T-helper 22 cell (primary cell): ENCODE measurements around the gene PTPN12.
"Not testable (repeated sequence)": the region's sequence is repeated elsewhere in the genome, so short reads cannot be mapped to it uniquely, and the experiment has no call there.

Experiments
- DNase-seq: peaks from one replicate; pipeline ENCODE4 v3.0.0-alpha.2; 2020; ENCODE audit warnings: low read depth

The PTPN12 gene

GRCh38 chr7:77538281-77539212 lies 1.5 kb downstream of the PTPN12 start:
- DNase-seq = no peak

GRCh38 chr7:77540402-77540822 lies 3.3 kb downstream of the PTPN12 start:
- DNase-seq = no peak

DNA sequence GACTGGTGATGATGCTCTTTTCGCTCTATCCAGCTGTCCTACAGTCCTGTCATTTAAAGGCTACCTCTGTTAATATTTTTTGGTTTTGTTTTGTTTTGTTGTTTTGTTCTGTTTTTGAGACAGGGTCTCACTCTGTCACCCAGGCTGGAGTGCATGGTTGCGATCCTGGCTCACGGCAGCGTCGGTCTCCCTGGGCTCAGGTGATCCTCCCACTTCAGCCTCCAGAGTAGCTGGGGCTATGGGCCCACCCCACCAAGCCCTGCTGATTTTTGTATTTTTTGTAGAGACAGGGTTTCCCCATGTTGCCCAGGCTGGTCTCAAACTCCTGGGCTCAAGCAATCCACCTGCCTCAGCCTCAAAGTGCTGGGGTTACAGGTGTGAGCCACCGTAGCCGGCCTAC lies 3.9 kb downstream of the PTPN12 start:
- DNase-seq = not testable (repeated sequence)

- DNase-seq = no peak
Observed at GRCh38 chr7:77542409-77542808, 5.3 kb downstream of the PTPN12 start.

DNA sequence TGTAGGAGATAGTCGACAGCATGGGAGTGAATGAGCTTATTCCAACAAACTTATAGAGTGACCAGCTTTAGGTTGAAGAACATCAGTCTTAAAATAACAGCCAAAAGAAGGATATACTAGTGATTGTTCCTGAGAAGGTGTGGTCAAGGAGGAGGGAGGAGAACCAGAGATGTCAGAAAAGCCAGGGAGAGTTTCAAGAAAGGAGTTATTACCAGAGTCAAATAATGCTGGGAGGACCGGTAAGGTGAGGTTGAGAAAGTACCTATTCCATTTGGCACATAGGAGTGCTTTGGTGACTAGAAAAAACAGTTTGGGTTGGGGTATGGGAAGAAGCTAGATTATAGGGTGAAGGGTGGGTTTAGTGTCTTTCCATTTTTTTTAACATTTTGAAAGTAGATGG lies 5.8 kb downstream of the PTPN12 start:
- no peak for DNase-seq

- DNase-seq = no peak
Observed at GRCh38 chr7:77543910-77544309, 6.8 kb downstream of the PTPN12 start.

DNA sequence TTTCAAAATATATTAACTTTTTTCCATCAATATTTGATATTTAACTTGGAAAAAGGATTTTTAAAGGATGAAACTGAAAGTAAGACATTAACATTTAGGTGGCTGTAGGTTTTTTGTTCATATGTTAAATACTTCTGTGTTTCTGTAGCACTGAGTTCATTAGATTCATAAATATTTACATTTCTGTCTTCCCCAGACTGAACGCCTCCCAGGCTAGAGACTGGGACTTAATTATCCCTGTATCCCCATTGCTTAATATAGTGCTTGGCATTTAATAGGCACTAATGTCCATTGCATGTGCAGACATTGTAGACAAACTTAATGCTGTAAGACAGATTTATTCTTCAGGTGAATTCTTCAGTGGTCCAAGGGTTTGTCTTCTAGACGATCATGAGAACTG lies 7.4 kb downstream of the PTPN12 start:
- DNase-seq = no peak

GRCh38 chr7:77548206-77548605 lies 11.1 kb downstream of the PTPN12 start:
- DNase-seq = no peak

GRCh38 chr7:77549106-77549870 lies 12.2 kb downstream of the PTPN12 start:
- DNase-seq = no peak

DNA sequence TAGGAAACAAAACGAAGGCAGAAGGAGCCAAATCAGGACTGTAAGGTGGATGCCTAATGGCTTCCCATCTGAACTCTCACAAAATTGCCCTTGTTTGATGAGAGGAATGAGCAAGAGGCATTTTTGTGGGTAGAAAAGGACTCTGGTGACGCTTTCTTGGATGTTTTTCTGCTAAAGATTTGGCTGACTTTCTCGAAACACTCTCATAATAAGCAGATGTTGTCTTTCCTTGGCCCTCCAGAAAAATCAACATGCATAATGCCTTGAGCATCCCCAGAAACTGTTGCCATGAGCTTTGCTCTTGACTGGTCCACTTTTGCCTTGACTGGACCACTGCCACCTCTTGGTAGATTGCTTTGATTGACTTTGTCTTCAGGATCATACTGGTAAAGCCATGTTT lies 13.5 kb downstream of the PTPN12 start:
- no peak for DNase-seq

DNA sequence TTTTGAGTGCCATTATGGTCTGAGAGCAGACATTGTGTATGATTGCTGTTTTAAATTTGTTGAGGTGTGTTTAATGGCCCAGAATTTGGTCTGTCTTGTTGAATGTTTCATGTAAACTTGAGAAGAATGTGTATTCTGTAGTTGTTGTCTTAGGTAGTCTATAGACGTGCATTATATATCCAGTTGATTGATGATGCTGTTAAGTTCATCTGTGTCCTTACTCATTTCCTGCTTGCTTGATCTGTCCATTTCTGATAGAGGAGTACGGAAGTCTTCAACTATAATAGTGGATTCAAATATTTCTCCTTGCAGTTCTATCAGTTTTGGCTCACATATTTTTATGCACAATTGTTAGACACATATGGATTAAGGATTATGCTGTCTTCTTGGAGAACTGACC lies 16.0 kb downstream of the PTPN12 start:
- no peak for DNase-seq

DNA sequence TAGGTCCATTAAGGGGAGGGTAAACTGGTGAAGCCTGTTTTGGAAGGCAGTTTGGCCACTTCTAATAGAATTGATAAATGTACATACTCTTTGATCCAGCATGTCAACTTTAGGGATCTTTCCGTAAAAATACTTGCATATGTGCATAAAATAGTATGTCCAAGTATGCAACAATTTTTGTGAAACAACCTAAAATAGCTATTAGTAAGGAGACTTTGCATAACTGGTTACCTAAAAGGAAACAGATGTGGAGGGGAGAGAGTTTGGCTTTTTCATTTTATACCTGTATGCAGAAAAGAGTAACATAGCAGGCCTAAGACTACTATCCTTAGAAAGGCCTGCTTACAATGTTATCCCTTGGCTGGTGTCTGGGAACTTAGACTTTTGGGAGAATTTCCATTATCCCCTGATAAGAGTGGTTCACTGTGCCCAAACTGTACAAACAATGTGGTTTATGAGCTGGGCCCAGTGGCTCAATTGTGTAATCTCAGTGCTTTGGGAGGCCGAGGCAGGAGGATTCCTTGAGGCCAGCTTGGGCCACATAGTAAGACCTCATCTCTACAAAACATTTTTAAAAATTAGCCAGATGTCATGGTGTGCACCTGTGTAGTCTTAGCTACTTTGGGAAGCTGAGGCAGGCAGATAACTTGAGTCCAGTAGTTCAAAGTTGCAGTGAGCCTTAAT lies 21.3 kb downstream of the PTPN12 start:
- no peak for DNase-seq

DNA sequence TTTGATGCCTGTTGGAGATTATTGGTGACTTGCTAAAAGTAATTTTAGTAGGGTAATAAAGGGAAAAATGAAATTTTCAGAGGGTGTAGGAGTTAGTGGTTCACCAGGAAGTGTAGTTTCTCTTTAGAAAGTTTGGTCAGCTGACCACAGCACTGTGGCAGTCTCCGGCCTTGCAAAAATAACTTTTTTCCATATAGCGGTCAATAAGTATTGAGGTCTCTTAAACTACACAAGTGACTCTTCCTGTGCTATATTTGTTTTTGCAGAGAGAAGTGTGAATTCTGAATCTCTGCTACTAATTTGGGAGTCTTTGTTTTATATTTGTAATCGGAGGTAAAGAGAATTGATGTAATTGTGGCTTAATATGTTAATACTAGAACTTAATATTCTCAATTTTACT lies 24.3 kb downstream of the PTPN12 start:
- no peak for DNase-seq

GRCh38 chr7:77563275-77563674 lies 26.2 kb downstream of the PTPN12 start:
- no peak for DNase-seq

DNA sequence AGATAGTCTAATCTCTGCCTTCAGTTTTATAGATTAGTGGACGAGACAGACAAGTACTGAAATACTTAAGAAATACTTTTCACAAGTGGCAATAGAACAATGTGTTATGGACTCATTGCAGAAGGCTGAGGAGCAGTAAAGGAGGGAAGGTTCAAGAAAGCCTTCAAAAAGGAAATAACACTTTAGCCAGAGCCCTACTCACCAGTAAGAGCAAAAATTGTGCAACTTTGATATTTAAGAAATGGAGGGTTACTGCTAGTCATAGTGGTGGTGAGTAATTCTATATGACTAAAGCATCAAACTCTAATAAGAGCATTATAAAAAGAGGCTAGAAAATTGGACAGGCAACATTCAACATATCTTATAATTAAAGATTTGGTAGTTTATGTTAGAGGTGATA lies 28.8 kb downstream of the PTPN12 start:
- DNase-seq = no peak

GRCh38 chr7:77566421-77566820 lies 29.3 kb downstream of the PTPN12 start:
- no peak for DNase-seq

DNA sequence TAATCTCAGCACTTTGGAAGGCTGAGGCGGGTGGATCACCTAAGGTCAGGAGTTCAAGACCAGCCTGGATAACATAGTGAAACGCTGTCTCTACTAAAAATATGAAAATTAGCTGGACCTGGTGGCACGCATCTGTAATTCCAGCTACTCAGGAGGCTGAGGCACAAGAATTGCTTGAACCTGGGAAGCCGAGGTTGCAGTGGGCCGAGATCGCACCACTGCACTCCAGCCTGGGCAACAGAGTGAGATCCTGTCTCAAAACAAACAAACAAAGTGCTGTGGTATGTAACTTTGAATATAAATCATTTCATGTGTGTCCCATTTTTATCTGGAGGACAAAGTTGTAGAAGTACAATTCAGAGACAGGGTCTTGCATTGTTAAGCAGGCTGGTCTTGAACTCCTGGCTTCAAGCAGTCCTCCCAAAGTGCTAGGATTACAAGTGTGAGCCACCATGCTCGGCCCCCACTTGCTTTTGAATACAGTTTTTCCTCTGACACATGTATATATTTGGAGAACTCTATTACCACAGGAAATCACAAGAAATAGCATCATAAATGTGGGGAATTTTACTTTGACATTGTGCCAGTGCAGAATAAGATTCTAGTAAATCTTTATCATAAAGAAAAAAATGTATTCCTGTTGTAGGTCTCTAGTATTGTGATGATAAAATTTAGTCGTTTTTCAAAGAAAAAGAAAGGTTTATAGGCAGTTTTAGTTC lies 32.6 kb downstream of the PTPN12 start:
- no peak for DNase-seq

GRCh38 chr7:77570330-77571011 lies 33.4 kb downstream of the PTPN12 start:
- no peak for DNase-seq

DNA sequence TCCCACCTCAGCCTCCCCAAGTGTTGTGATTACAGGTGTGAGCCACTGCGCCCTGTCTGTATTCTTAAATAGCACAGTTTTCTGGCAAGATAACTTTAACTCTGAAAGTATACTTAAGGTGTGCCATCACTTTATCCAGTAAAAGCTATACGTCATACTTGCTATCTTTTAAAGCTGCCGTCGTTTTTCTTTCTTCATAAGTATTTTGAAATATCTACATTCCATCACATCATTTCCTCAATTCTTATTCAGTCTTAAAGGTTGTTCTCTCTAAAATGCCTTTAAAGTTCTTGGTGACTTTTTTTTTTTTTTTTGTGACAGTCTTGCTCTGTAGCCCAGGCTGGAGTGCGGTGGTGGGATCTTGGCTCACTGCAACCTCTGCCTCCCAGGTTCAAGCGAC lies 34.7 kb downstream of the PTPN12 start:
- DNase-seq = no peak

GRCh38 chr7:77575187-77575586 lies 38.1 kb downstream of the PTPN12 start:
- DNase-seq = no peak

DNA sequence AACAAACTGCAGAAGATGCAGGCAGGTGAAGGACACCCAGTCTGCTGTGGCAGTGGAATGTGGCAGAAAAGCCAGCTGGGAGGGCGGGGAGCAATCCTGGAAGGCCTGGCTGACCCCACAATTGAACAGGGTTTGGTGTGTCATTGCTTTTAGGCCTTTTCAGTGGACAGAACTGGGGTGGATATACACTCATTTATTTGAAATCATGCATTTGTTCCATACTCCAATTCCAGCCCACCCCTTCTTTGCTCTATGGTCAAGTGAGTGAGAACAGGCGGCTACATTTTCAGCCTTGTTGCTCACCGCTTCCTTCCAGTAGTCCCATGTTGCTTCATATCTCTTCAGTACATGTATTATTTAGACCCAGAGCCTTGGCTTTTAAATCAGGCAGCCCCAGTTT lies 39.8 kb downstream of the PTPN12 start:
- no peak for DNase-seq
